NCI-H187 treated with DMSO at 0.1 percent for 48 hours (cell line): ENCODE results near the gene SLC1A2.

ENCODE experiments used
- DNase-seq: peaks from one replicate; lab custom pipeline; 2025; lab: John Stamatoyannopoulos, UW

The SLC1A2 gene

GRCh38 chr11:35271031-35271430 lies 148.3 kb downstream of the SLC1A2 start:
- no peak for DNase-seq

GRCh38 chr11:35270342-35270741 lies 149.0 kb downstream of the SLC1A2 start:
- no peak for DNase-seq

- no peak for DNase-seq
Measured at GRCh38 chr11:35267504-35267903, 151.9 kb downstream of the SLC1A2 start.

- DNase-seq, result no peak
Measured at GRCh38 chr11:35265755-35266454, 153.5 kb downstream of the SLC1A2 start.

- no peak for DNase-seq
Measured at GRCh38 chr11:35262735-35263134, 156.6 kb downstream of the SLC1A2 start.

GRCh38 chr11:35262056-35262455 lies 157.3 kb downstream of the SLC1A2 start:
- no peak for DNase-seq

- no peak for DNase-seq
Measured at GRCh38 chr11:35261197-35261596, 158.2 kb downstream of the SLC1A2 start.

GRCh38 chr11:35260342-35260985 lies 158.9 kb downstream of the SLC1A2 start:
- no peak for DNase-seq

GRCh38 chr11:35259529-35259928 lies 159.8 kb downstream of the SLC1A2 start:
- no peak for DNase-seq

- no peak for DNase-seq
Measured at GRCh38 chr11:35257281-35257680, 162.1 kb downstream of the SLC1A2 start.

- DNase-seq, result no peak
Measured at GRCh38 chr11:35256296-35256695, 163.1 kb downstream of the SLC1A2 start.

- no peak for DNase-seq
Measured at GRCh38 chr11:35255514-35255913, 163.8 kb downstream of the SLC1A2 start.

GRCh38 chr11:35253237-35253636 lies 166.1 kb downstream of the SLC1A2 start:
- no peak for DNase-seq

GRCh38 chr11:35250621-35251020 lies 168.7 kb downstream of the SLC1A2 start:
- no peak for DNase-seq

GRCh38 chr11:35250192-35250591 lies 169.2 kb downstream of the SLC1A2 start:
- no peak for DNase-seq

GRCh38 chr11:35248558-35249323 lies 170.6 kb downstream of the SLC1A2 start:
- DNase-seq, result no peak

GRCh38 chr11:35247863-35248262 lies 171.5 kb downstream of the SLC1A2 start:
- no peak for DNase-seq

- DNase-seq, result no peak
Measured at GRCh38 chr11:35247428-35247827, 171.9 kb downstream of the SLC1A2 start.

GRCh38 chr11:35246745-35247144 lies 172.6 kb downstream of the SLC1A2 start:
- no peak for DNase-seq

- no peak for DNase-seq
Measured at GRCh38 chr11:35245786-35246185, 173.6 kb downstream of the SLC1A2 start.

GRCh38 chr11:35245056-35245455 lies 174.3 kb downstream of the SLC1A2 start:
- DNase-seq, result no peak

- no peak for DNase-seq
Measured at GRCh38 chr11:35243774-35244173, 175.6 kb downstream of the SLC1A2 start.
